ENCODE measurements around the gene BRD9.
"Not testable (repeated sequence)": the region's sequence is repeated elsewhere in the genome, so short reads cannot be mapped to it uniquely, and the experiment has no call there.

Gene BRD9

DNA sequence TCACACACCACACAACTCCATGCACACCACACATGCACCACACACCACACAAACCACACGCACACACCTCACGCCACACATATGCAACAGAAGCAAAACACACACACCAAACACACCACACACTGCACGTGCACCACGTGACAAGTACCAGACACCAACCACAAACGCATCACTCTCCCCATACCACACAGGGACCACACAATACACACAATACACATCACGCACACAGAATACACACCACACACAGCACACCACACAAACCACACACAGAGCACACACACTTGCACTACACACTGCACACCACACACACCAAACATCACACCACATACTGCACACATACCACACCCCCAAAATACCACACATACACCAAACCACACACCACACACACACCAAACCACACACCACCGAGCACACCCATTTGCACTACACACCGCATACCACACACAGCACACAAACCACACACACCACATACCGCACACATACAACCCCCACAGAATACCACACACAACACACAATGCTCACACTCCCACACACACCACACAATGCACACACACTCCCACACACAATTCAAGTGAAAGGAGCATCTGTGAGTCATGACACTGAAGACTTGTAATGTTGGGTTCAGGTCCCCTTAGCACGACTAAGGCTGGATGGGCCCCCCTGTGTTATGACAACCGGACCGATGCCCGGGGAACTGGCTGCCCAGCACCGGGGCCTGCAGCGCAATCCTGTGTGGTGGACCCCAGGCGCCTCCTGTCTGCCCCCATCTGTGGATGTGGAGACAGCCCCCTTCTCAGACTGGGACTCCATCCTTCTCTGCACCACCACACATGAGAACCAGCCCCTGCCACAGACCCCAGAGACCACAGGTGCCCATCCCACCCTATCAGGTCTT, 35.8 kb downstream of the BRD9 start:
- DNase-seq, result no peak

DNA sequence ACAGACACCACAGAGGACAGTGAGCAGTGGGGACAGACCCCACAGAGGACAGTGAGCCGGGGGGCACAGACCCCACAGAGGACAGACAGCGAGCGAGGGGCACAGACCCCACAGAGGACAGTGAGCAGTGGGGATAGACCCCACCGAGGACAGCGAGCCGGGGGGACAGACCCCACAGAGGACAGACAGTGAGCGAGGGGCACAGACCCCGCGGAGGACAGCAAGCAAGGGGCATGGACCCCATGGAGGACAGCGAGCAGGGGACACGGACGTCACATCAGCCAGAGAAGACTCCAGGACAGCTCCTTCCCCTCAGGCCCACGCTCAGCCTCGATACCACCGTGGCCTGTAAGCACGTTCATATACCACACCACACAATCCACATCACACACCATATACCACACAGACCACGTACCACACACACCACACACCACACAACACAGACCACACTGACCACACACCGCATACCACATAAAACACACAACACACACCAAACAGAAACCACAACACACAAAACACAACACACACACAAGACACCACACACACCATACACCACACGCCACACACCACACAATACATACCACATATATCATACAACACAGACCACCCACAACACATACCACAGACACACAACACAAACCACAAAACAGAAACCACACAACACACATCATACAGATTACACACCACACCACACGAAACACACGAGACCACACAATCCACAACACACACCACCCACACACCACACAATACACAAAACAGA, 36.6 kb downstream of the BRD9 start:
- no peak for DNase-seq

DNA sequence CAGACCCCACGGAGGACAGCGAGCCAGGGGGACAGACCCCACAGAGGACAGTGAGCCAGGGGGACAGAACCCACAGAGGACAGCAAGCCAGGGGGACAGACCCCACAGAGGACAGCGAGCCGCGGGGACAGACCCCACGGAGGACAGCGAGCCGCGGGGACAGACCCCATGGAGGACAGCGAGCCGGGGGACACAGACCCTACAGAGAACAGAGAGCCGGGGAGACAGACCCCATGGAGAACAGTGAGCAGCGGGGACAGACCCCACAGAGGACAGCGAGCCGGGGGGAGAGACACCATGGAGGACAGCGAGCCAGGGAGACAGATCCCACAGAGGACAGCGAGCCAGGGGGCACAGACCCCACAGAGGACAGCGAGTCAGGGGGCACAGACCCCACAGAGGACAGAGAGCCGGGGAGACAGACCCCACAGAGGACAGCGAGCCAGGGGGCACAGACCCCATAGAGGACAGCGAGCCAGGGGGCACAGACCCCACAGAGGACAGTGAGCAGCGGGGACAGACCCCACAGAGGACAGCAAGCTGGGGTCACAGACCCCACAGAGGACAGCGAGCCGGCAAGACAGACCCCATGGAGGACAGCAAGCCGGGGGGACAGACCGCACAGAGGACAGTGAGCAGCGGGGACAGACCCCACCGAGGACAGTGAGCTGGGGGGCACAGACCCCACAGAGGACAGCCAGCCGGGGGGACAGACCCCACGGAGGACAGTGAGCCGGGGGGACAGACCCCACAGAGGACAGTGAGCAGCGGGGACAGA, 37.4 kb downstream of the BRD9 start:
- DNase-seq, result no peak

DNA sequence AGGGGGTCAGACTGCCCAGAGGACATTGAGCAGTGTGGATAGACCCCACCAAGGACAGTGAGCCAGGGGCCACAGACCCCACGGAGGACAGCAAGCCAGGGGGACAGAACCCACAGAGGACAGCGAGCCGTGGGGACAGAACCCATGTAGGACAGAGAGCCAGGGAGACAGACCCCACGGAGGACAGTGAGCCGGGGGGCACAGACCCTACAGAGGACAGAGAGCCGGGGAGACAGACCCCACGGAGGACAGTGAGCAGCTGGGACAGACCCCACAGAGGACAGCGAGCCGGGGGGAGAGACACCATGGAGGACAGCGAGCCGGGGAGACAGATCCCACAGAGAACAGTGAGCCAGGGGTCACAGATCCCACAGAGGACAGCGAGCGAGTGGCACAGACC, 38.4 kb downstream of the BRD9 start:
- no peak for DNase-seq

- DNase-seq, result not testable (repeated sequence)
Observed at GRCh38 chr5:853416-854090, 39.0 kb downstream of the BRD9 start.

GRCh38 chr5:852431-853401, 39.9 kb downstream of the BRD9 start:
- DNase-seq, result no peak

DNA sequence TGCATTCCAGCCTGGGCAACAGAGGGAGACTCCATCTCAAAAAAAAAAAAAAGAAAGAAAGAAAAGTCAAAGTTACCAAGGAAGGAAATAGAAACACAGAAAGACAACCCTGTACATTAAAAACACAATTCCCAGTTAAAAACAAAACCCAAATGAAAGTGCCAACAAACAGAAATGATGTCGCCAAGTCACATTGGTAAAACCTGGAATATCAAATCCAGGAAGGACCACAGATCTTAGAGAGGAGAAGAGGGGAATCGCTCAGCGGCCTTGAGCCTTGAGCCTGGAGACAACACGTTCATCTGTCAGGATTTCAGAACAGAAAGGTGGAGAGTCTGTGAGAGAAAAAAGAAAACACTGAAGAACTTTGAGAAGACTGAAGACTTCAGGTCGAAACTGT, 40.6 kb downstream of the BRD9 start:
- DNase-seq, result no peak

DNA sequence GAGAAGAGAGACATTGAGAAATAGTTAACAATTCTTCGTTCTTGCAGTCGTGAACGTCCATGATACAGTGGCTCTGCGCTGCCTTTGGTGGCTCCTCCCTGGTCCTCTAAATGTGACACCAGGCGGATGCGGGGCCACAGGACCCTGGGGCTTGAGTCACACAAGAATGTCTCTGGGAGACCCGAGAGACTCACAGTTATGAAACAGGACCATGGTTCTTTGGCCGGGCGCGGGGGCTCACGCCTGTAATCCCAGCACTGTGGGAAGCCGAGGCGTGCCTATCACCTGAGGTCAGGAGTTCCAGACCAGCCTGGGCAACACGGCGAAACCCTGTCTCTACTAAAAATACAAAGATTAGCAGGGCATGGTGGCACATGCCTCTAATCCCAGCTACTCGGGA, 41.0 kb downstream of the BRD9 start:
- no peak for DNase-seq

DNA sequence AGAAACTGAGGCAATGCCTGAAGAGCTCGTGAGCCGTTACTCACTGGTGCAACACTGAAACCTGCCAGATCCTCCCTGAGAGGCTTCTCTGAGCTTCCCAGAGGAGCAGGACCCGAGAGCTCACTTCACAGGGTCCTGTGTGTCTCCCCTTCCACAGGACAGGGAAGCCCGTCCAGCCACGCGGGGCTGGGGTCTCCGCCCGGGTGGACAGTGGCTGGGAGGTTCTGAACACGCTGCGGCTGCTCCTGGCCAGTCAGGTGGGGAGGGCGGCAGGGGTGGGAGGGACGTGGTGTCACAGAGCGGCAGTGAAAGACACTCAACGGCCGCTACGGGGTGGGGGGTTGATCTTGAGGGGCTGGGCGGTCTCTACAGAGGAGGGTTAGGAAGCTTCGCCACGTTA, 41.5 kb downstream of the BRD9 start:
- DNase-seq, result no peak

- DNase-seq, result no peak
Observed at GRCh38 chr5:850511-851006, 42.0 kb downstream of the BRD9 start, which contains the start of gene ZDHHC11. ZDHHC11 (minus strand) TSS chr5:850986; CDS start chr5:850602, 384 bp downstream.

- DNase-seq, result no peak
Observed at GRCh38 chr5:849651-850301, 42.8 kb downstream of the BRD9 start.

DNA sequence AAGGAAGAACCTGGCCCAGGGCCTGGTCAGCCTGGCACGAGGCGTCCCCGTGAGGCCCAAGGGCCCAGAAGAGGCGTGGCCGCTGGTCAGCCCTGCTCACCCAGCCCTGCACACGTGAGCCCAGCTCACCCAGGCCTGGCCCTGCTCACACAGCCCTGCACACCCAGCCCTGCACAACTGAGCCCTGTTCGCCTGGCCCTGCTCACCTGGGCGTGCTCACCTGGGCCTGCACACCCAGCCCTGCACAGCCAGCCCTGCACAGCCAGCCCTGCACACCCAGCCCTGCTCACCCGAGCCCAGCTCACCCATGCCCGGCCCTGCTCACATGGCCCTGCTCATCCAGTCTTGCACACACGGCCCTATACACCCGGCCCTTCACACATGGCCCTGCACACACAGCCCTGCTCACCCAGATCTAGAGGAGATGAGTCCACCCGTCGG, 43.9 kb downstream of the BRD9 start:
- DNase-seq, result no peak

GRCh38 chr5:847736-848135, 44.9 kb downstream of the BRD9 start:
- not testable (repeated sequence) for DNase-seq

DNA sequence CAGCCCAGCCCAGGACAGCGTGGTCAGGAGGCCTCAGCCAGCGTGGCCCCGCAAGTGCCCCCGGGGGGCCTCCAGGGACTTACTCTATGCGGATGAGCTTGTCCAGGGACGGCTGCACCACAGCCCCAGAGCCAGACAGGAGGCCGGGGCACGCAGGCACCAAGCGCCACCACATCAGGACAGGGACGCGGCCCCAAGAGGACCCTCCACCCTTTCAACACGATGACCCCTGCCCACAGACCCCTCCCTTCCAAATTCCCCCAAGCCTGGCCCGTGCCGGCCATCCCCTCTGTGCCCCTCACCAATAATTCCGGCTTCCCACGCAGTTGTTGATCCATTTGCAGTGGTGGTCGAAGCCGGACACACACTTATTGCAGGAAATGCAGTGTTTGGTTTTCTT, 45.4 kb downstream of the BRD9 start:
- DNase-seq, result not testable (repeated sequence)

- not testable (repeated sequence) for DNase-seq
Observed at GRCh38 chr5:846602-847091, 46.0 kb downstream of the BRD9 start.

- not testable (repeated sequence) for DNase-seq
Observed at GRCh38 chr5:845676-846601, 46.7 kb downstream of the BRD9 start.

GRCh38 chr5:845031-845675, 47.4 kb downstream of the BRD9 start:
- not testable (repeated sequence) for DNase-seq

GRCh38 chr5:844426-844825, 48.2 kb downstream of the BRD9 start:
- not testable (repeated sequence) for DNase-seq

GRCh38 chr5:843926-844325, 48.7 kb downstream of the BRD9 start:
- peak; percentile 0 for DNase-seq
